ENCODE data around the gene POU6F2.

- no peak for TF ChIP-seq STAT6 (CRISPR knock-in tag; conservative IDR thresholded peaks at IDR 0.05; ENCODE audit: low read depth)
- no peak for TF ChIP-seq SP1 (CRISPR knock-in tag; conservative IDR thresholded peaks at IDR 0.05)
- TF ChIP-seq RORB (CRISPR knock-in tag; IDR thresholded peaks at IDR 0.05), result no peak
- no peak for TF ChIP-seq CTCF (IDR thresholded peaks at IDR 0.05)
- no peak for TF ChIP-seq ZNF512 (CRISPR knock-in tag; IDR thresholded peaks at IDR 0.05; ENCODE audit: borderline replicate concordance)
- no peak for TF ChIP-seq MYBL2 (CRISPR knock-in tag; IDR thresholded peaks at IDR 0.05)
- TF ChIP-seq ZNF423 (CRISPR knock-in tag; IDR thresholded peaks at IDR 0.05), result no peak
- no peak for TF ChIP-seq ATF3 (CRISPR knock-in tag; conservative IDR thresholded peaks at IDR 0.05)
- no peak for TF ChIP-seq ZNF263 (CRISPR knock-in tag; IDR thresholded peaks at IDR 0.05; ENCODE audit: low read depth)
Observed at GRCh38 chr7:39428221-39428620, 450.5 kb downstream of the POU6F2 start.
